H1 (cell line): ENCODE results near the gene HRH4. TPM values are rescaled to one million over a fixed set of nuclear protein-coding genes. Genes with fewer than 3 reads are reported as not detected.

Experiments used
- CTCF ChIA-PET: fragments of 300-600 bp; sonication (Branson Sonifier 250); formaldehyde crosslinking; loops from one replicate; lab custom pipeline; 2021; ENCODE audit not compliant: partially characterized antibody; lab: Charles Lee
- POLR2A ChIA-PET: fragments of 300-600 bp; sonication (Branson Sonifier 250); formaldehyde crosslinking; loops from one replicate; lab custom pipeline; 2021; ENCODE audit warnings: inconsistent platforms; ENCODE audit not compliant: partially characterized antibody; lab: Charles Lee
- DNase-seq, 2 experiments: peaks; one replicate each; pipeline versions ENCODE4 v3.0.0 to v3.0.0-alpha.2; 2010 to 2022; ENCODE audit warnings: low spot score in 2 of 2, low read depth in 1 of 2, mixed read lengths in 1 of 2
- FAIRE-seq: peaks from 2 replicates; lab custom pipeline; 2011; peaks lifted over from hg19 to GRCh38; lab: Jason Lieb, UNC
- H2AFZ ChIP-seq: 2 replicates; pipeline ENCODE4 v1.8.1; 2012; ENCODE audit warnings: low read length, inconsistent platforms
- H2AK5ac ChIP-seq: 2 replicates; pipeline ENCODE4 v1.6.1; 2013; ENCODE audit warnings: low read depth, low read length
- H2BK120ac ChIP-seq: replicated peaks from 2 replicates; pipeline ENCODE3; 2013; ENCODE audit warnings: low read depth, low read length, inconsistent platforms
- H2BK12ac ChIP-seq: 2 replicates; pipeline ENCODE4 v1.6.1; 2013; ENCODE audit warnings: low read depth, low read length
- H2BK15ac ChIP-seq: 2 replicates; pipeline ENCODE4 v1.6.1; 2013; ENCODE audit warnings: low read length
- H2BK20ac ChIP-seq: 2 replicates; pipeline ENCODE4 v1.6.1; 2013; ENCODE audit warnings: low read length
- H2BK5ac ChIP-seq: 2 replicates; pipeline ENCODE4 v1.6.1; 2013; ENCODE audit warnings: low read depth, low read length
- H3K14ac ChIP-seq: 2 replicates; pipeline ENCODE4 v1.6.1; 2013; ENCODE audit warnings: inconsistent platforms; ENCODE audit not compliant: insufficient read length
- H3K18ac ChIP-seq: 2 replicates; pipeline ENCODE4 v1.6.1; 2013; ENCODE audit warnings: low read length; ENCODE audit errors: extremely low read depth
- H3K23ac ChIP-seq: 2 replicates; pipeline ENCODE4 v1.6.1; 2013; ENCODE audit warnings: inconsistent platforms; ENCODE audit not compliant: insufficient read length
- H3K23me2 ChIP-seq: 2 replicates; pipeline ENCODE4 v1.6.1; 2013; ENCODE audit warnings: low read depth, low read length
- H3K27ac ChIP-seq: 2 replicates; pipeline ENCODE4 v1.6.1; 2011; ENCODE audit warnings: low read depth, low read length, inconsistent platforms
- H3K27me3 ChIP-seq, 4 experiments: replicated peaks in 1 of 4; 1 replicate in 1 of 4; 2 replicates in 3 of 4; pipeline versions ENCODE4 v1.6.1 to v1.8.1; 2011 to 2013; ENCODE audit warnings: low read length in 3 of 4, mild to moderate bottlenecking in 3 of 4, inconsistent platforms in 2 of 4, mixed read lengths in 2 of 4, moderate library complexity in 1 of 4; ENCODE audit not compliant: control insufficient read depth in 3 of 4, insufficient read depth in 3 of 4; ENCODE audit errors: extremely low read depth in 1 of 4
- H3K36me3 ChIP-seq, 4 experiments: 2 replicates each; pipeline versions ENCODE4 v1.6.1 to v1.8.1; 2011 to 2013; ENCODE audit warnings: mild to moderate bottlenecking in 4 of 4, low read length in 3 of 4, moderate library complexity in 2 of 4, control low read depth in 1 of 4, inconsistent platforms in 1 of 4; ENCODE audit not compliant: insufficient read depth in 4 of 4, control insufficient read depth in 2 of 4
- H3K4ac ChIP-seq: replicated peaks from 2 replicates; pipeline ENCODE3; 2013; ENCODE audit warnings: low read length, low read depth, mixed read lengths, inconsistent platforms; ENCODE audit not compliant: insufficient read length
- H3K4me1 ChIP-seq, 4 experiments: replicated peaks in 1 of 4; 1 replicate in 1 of 4; 2 replicates in 3 of 4; pipeline versions ENCODE4 v1.6.1 to v1.8.1; 2011 to 2013; ENCODE audit warnings: low read length in 3 of 4, inconsistent platforms in 2 of 4, mixed read lengths in 1 of 4; ENCODE audit not compliant: insufficient read depth in 4 of 4, control insufficient read depth in 3 of 4
- H3K4me2 ChIP-seq, 2 experiments: 2 replicates each; pipeline versions ENCODE4 v1.6.1 to v1.8.1; 2011 to 2013; ENCODE audit warnings: low read depth in 2 of 2, low read length in 2 of 2, control low read depth in 1 of 2, inconsistent platforms in 1 of 2, mild to moderate bottlenecking in 1 of 2; ENCODE audit not compliant: insufficient read depth in 1 of 2
- H3K4me3 ChIP-seq, 4 experiments: fragments of 200-600, 300-600 bp in 1 of 4; sonication (generic), shearing (Covaris generic), sonication (Bioruptor Twin) in 1 of 4; 2 replicates each; pipeline versions ENCODE4 v1.5.1 to v1.8.1; 2011 to 2016; ENCODE audit warnings: low read length in 4 of 4, low read depth in 3 of 4, control low read depth in 2 of 4, inconsistent platforms in 2 of 4, mild to moderate bottlenecking in 2 of 4, mixed read lengths in 1 of 4, moderate library complexity in 1 of 4; ENCODE audit not compliant: insufficient read depth in 2 of 4; ENCODE audit errors: extremely low read depth in 1 of 4
- H3K56ac ChIP-seq: replicated peaks from 2 replicates; pipeline ENCODE3; 2013; ENCODE audit warnings: low read depth, mild to moderate bottlenecking, mixed read lengths, low read length, inconsistent platforms; ENCODE audit not compliant: insufficient read length
- H3K79me1 ChIP-seq: 2 replicates; pipeline ENCODE4 v1.6.1; 2013; ENCODE audit warnings: low read depth, low read length, control low read depth
- H3K79me2 ChIP-seq, 2 experiments: 2 replicates each; pipeline versions ENCODE4 v1.6.1 to v1.8.1; 2012 to 2013; ENCODE audit warnings: low read length in 2 of 2, mild to moderate bottlenecking in 2 of 2, inconsistent platforms in 1 of 2; ENCODE audit not compliant: insufficient read depth in 2 of 2, control insufficient read depth in 1 of 2
- H3K9ac ChIP-seq, 4 experiments: replicated peaks in 1 of 4; 1 replicate in 1 of 4; 2 replicates in 3 of 4; pipeline versions ENCODE4 v1.6.1 to v1.8.1; 2011 to 2013; ENCODE audit warnings: low read depth in 3 of 4, low read length in 3 of 4, control low read depth in 2 of 4, mild to moderate bottlenecking in 2 of 4, moderate library complexity in 2 of 4, inconsistent platforms in 1 of 4; ENCODE audit errors: extremely low read depth in 1 of 4
- H3K9me3 ChIP-seq, 2 experiments: 2 replicates each; pipeline versions ENCODE4 v1.6.1 to v1.8.1; 2012 to 2013; ENCODE audit warnings: mild to moderate bottlenecking in 2 of 2, moderate library complexity in 2 of 2, control low read depth in 1 of 2, inconsistent platforms in 1 of 2, low read depth in 1 of 2, low read length in 1 of 2, mixed read lengths in 1 of 2; ENCODE audit not compliant: insufficient read depth in 2 of 2
- H4K20me1 ChIP-seq, 2 experiments: replicated peaks in 1 of 2; 2 replicates each; pipeline versions ENCODE3 to v1.8.1; 2011 to 2013; ENCODE audit warnings: inconsistent platforms in 2 of 2, low read length in 2 of 2, mild to moderate bottlenecking in 1 of 2; ENCODE audit not compliant: insufficient read depth in 2 of 2, control insufficient read depth in 1 of 2
- H4K5ac ChIP-seq: 2 replicates; pipeline ENCODE4 v1.6.1; 2013; ENCODE audit warnings: low read length, low read depth, mixed read lengths, inconsistent platforms; ENCODE audit not compliant: insufficient read length
- H4K8ac ChIP-seq: 2 replicates; pipeline ENCODE4 v1.8.0; 2013; ENCODE audit warnings: mild to moderate bottlenecking, moderate library complexity, low read length, inconsistent platforms; ENCODE audit not compliant: insufficient read depth; ENCODE audit errors: extremely low read depth
- H4K91ac ChIP-seq: replicated peaks from 2 replicates; pipeline ENCODE3; 2013; ENCODE audit warnings: low read length, mixed read lengths, inconsistent platforms; ENCODE audit not compliant: insufficient read length
- E2F6 ChIP-seq: IDR thresholded peaks from 2 replicates; pipeline ENCODE4 v1.6.1; 2012; ENCODE audit warnings: inconsistent platforms
- WGBS, 2 experiments: shearing (Covaris generic) in 1 of 2; methylation state at CpG; one replicate each; pipeline versions ENCODE4 v1.1.6 to v1.1.7; 2013 to 2015; ENCODE audit warnings: low lambda C conversion rate in 2 of 2, mixed read lengths in 2 of 2, inconsistent platforms in 1 of 2, low coverage in 1 of 2, missing lambda C conversion rate in 1 of 2; ENCODE audit not compliant: insufficient replicate concordance in 2 of 2, insufficient coverage in 1 of 2, insufficient read length in 1 of 2; ENCODE audit errors: extremely low coverage in 1 of 2, missing lambda C conversion rate in 1 of 2; 5-methylcytosine and 5-hydroxymethylcytosine counted together
- polyA plus RNA-seq, 7 experiments: library from polyadenylated mRNA; depleted of rRNA in 3 of 7; stranded (reverse) in 5 of 7; unstranded in 2 of 7; fragments of >200 nt in 5 of 7; fragments of 200-250 nt in 2 of 7; gene quantifications; 1 replicate in 5 of 7; 2 replicates in 1 of 7; 4 replicates in 1 of 7; pipeline versions ENCODE4 v1.2.1 to v1.2.3, GENCODE V29; 2011 to 2013; ENCODE audit warnings: missing spikeins in 2 of 7, mixed read lengths in 2 of 7
- total RNA-seq: library from RNA; stranded (reverse); fragmentation: NEBNext Ultra II Directional; extraction: Animal tissue kit (Norgen Biotek cat#: 25700); gene quantifications from 2 replicates; pipeline ENCODE4 v1.2.1, GENCODE V29; 2021

The HRH4 gene
- total and polyA plus RNA-seq, 2 of the 8 experiments (the other 6 are each of a cell fraction or from before 2014, with no cell fraction given) = 0.03 TPM; not detected in 1

GRCh38 chr18:24491927-24492834 lies 31.7 kb downstream of the HRH4 start:
- no peaks in the 10 kb centered on the region for H3K79me1 ChIP-seq
- H3K9me3 ChIP-seq = no peaks in the 10 kb centered on the region; a peak in 1 of 4 replicates
- H3K4me2 ChIP-seq = no peak overlapping the region
- no peak overlapping the region for H4K5ac ChIP-seq
- no peaks in the 10 kb centered on the region for H4K20me1 ChIP-seq
- ChIA-PET POLR2A (no interaction called here), CTCF (interaction anchor here (0.6 to 3.2 kb wide), 8 partner anchors 10 to 241 kb away, joined by 3 to 14 read pairs (median 3); no protein-coding TSS in a partner anchor)
- H3K4ac ChIP-seq = no peak overlapping the region
- H2AFZ ChIP-seq = no peak overlapping the region
- no peak overlapping the region for H3K9ac ChIP-seq
- H4K8ac ChIP-seq = no peak overlapping the region
- H3K27ac ChIP-seq = no peak overlapping the region
- no peak overlapping the region for H2BK5ac ChIP-seq
- H3K56ac ChIP-seq = no peak overlapping the region
- DNase-seq = no peak
- TF ChIP-seq E2F6 = no peak
- no peak overlapping the region for H2BK15ac ChIP-seq
- no peak overlapping the region for H2AK5ac ChIP-seq
- H3K79me2 ChIP-seq = no peaks in the 10 kb centered on the region
- H3K14ac ChIP-seq = no peak overlapping the region
- H3K36me3 ChIP-seq = no peaks in the 10 kb centered on the region
- no peak for FAIRE-seq
- WGBS, 2 experiments = 89% methylated on average over 21 of the region's 21 CpGs; no CpG with 5 or more reads in 1 of the 2 experiments
- no peaks in the 10 kb centered on the region for H3K27me3 ChIP-seq
- no peak overlapping the region for H3K4me3 ChIP-seq
- no peak overlapping the region for H2BK12ac ChIP-seq
- no peak overlapping the region for H3K23ac ChIP-seq
- no peak overlapping the region for H2BK20ac ChIP-seq
- H3K23me2 ChIP-seq = no peaks in the 10 kb centered on the region; the same call in 1 of the 2 replicates
- H4K91ac ChIP-seq = no peak overlapping the region
- no peak overlapping the region for H2BK120ac ChIP-seq
- no peaks in the 10 kb centered on the region for H3K4me1 ChIP-seq
- H3K18ac ChIP-seq = no peak overlapping the region
